HepG2 (cell line): Measurements from ENCODE around the gene MUL1. TPM values are rescaled to one million over a fixed set of nuclear protein-coding genes. Genes with fewer than 3 reads are reported as not detected.

Experiments
- BRF2 ChIP-seq: sonication (generic); formaldehyde crosslinking; IDR thresholded peaks from 2 replicates; pipeline ENCODE4 v1.8.1; 2022; ENCODE audit warnings: mild to moderate bottlenecking, missing genetic modification reagents
- EED ChIP-seq: sonication (generic); formaldehyde crosslinking; IDR thresholded peaks from 2 replicates; pipeline ENCODE4 v1.5.0; 2020; ENCODE audit warnings: mild to moderate bottlenecking, missing genetic modification reagents
- EP300 ChIP-seq, 3 experiments: sonication (generic) in 1 of 3; formaldehyde crosslinking in 1 of 3; IDR thresholded peaks; 2 replicates each; pipeline versions ENCODE4 v1.5.1 to v1.6.1; 2011 to 2020; ENCODE audit warnings: low read depth in 2 of 3, low read length in 2 of 3, borderline replicate concordance in 1 of 3, improper control_type of control experiment in 1 of 3, mild to moderate bottlenecking in 1 of 3, missing genetic modification reagents in 1 of 3, moderate library complexity in 1 of 3
- FLYWCH1 ChIP-seq: sonication (generic); formaldehyde crosslinking; IDR thresholded peaks from 2 replicates; pipeline ENCODE4 v1.8.1; 2023; ENCODE audit warnings: mild to moderate bottlenecking, missing genetic modification reagents
- FOXP1 ChIP-seq, 2 experiments: fragments of 450-650 bp in 1 of 2; IDR thresholded peaks; 2 replicates each; pipeline ENCODE4 v1.6.1; 2017 to 2018; ENCODE audit warnings: antibody characterized with exemption in 1 of 2
- GTF2F1 ChIP-seq: fragments of 150-350 bp; IDR thresholded peaks from 2 replicates; pipeline ENCODE4 v1.6.1; 2014; ENCODE audit warnings: low read length
- KDM5B ChIP-seq: sonication (generic); formaldehyde crosslinking; IDR thresholded peaks from 2 replicates; pipeline ENCODE4 v1.4.0; 2020; ENCODE audit warnings: missing genetic modification reagents, mild to moderate bottlenecking, borderline replicate concordance
- RBM22 ChIP-seq: fragments of 200-400 bp; formaldehyde crosslinking; optimal IDR thresholded peaks from 2 replicates; pipeline ENCODE3; 2017; ENCODE audit warnings: mild to moderate bottlenecking, low read length, moderate library complexity
- SAFB2 ChIP-seq: sonication (generic); formaldehyde crosslinking; IDR thresholded peaks from 2 replicates; pipeline ENCODE4 v1.5.1; 2020; ENCODE audit warnings: missing genetic modification reagents, low read depth, mild to moderate bottlenecking, borderline replicate concordance
- SMAD3 ChIP-seq: sonication (generic); formaldehyde crosslinking; IDR thresholded peaks from 2 replicates; pipeline ENCODE4 v1.4.0; 2020; ENCODE audit warnings: missing genetic modification reagents
- TBX2 ChIP-seq: sonication (generic); formaldehyde crosslinking; IDR thresholded peaks from 2 replicates; pipeline ENCODE4 v1.5.0; 2020; ENCODE audit warnings: missing genetic modification reagents, mild to moderate bottlenecking, borderline replicate concordance
- TEAD3 ChIP-seq: optimal IDR thresholded peaks from 2 replicates; pipeline ENCODE3; 2016; ENCODE audit warnings: borderline replicate concordance
- THAP11 ChIP-seq: IDR thresholded peaks from 2 replicates; pipeline ENCODE4 v1.6.1; 2016; ENCODE audit warnings: missing biosample characterization, missing genetic modification reagents
- ZBTB34 ChIP-seq: sonication (generic); formaldehyde crosslinking; IDR thresholded peaks from 2 replicates; pipeline ENCODE4 v1.8.0; 2022; ENCODE audit warnings: mild to moderate bottlenecking, missing genetic modification reagents
- ZNF235 ChIP-seq: sonication (generic); formaldehyde crosslinking; IDR thresholded peaks from 2 replicates; pipeline ENCODE4 v1.8.1; 2023; ENCODE audit warnings: mild to moderate bottlenecking, missing genetic modification reagents, borderline replicate concordance
- ZNF33B ChIP-seq: sonication (generic); formaldehyde crosslinking; IDR thresholded peaks from 2 replicates; pipeline ENCODE4 v1.5.1; 2020; ENCODE audit warnings: mild to moderate bottlenecking, missing genetic modification reagents
- ZNF724P ChIP-seq: sonication (generic); formaldehyde crosslinking; IDR thresholded peaks from 2 replicates; pipeline ENCODE4 v1.8.0; 2022; ENCODE audit warnings: missing genetic modification reagents, borderline replicate concordance
- polyA plus RNA-seq, 8 experiments: library from polyadenylated mRNA; depleted of rRNA in 3 of 8; stranded (reverse) in 7 of 8; unstranded in 1 of 8; fragments of >200 nt; fragmentation: Illumina TruSeq in 4 of 8; extraction: Trizol in 4 of 8; gene quantifications; 2 replicates each; pipeline versions ENCODE4 v1.2.1 to v1.2.3, GENCODE V29; 2011 to 2016; ENCODE audit warnings: low read depth in 4 of 8, missing spikeins in 1 of 8, mixed read lengths in 1 of 8; ENCODE audit not compliant: insufficient read depth in 1 of 8
- total RNA-seq, 5 experiments: library from RNA; depleted of rRNA; stranded (reverse); fragments of >200 nt; fragmentation: Illumina TruSeq; extraction: Trizol; gene quantifications; 2 replicates each; pipeline ENCODE4 v1.2.3, GENCODE V29; 2016; ENCODE audit warnings: low read depth in 1 of 5
- TF ChIP-seq, protein P1 (sequence below): sonication (generic); formaldehyde crosslinking; IDR thresholded peaks from 2 replicates; pipeline ENCODE4 v1.4.0; 2020; ENCODE audit warnings: missing genetic modification reagents

Gene MUL1
- total and polyA plus RNA-seq, 2 of the 13 experiments (the other 11 are each of a cell fraction or from before 2014, with no cell fraction given), result 21.5 to 26.5 TPM

DNA sequence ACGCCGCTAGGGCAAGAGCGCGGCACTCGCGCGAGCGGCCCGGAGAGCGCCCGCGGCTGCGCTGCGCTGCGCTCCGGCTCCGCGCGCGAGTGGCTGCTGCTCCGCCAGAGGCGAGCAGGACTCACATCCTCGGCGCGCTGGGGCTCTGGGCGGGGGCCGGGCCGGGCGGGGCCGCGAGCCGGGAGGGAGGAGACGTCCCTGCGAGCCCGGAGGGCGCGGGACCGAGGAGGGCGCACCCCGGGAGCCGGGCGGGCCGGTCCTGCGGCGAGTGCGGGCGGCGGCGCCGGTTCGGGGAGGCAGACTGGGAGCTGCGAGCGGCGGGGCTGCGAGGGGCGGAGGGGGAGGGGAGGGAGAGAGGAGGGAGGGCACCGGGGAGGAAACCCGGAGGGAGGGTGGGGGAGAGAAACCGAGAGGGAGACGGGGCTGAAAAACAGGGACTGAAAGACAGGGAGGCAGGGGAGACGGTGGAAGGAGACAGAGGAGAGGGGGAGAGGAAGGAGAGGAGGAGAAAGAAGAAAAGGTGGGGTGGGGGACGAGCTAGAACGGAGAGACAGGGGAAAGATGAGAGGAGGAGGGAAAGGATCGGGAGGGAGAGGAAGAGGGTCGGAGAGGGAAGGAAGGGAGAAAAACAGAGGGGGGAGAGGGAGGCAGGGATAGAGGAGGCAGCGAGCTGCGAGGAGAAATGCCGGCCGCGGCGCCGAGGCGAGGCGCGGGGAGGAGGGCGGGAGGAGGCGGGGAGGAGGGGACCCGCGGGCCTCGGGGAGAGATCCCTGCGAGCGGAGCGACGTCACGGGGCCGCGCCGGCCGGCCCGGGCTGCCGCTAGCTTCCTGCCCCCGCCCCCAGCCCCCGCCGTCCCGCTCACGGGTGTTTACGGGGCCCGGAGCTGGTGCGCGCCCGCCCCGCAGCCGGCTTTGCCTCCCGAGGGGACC, 22.2 kb downstream of the MUL1 start, which contains the start of gene CAMK2N1 (continued):
- TF ChIP-seq, protein P1, sequence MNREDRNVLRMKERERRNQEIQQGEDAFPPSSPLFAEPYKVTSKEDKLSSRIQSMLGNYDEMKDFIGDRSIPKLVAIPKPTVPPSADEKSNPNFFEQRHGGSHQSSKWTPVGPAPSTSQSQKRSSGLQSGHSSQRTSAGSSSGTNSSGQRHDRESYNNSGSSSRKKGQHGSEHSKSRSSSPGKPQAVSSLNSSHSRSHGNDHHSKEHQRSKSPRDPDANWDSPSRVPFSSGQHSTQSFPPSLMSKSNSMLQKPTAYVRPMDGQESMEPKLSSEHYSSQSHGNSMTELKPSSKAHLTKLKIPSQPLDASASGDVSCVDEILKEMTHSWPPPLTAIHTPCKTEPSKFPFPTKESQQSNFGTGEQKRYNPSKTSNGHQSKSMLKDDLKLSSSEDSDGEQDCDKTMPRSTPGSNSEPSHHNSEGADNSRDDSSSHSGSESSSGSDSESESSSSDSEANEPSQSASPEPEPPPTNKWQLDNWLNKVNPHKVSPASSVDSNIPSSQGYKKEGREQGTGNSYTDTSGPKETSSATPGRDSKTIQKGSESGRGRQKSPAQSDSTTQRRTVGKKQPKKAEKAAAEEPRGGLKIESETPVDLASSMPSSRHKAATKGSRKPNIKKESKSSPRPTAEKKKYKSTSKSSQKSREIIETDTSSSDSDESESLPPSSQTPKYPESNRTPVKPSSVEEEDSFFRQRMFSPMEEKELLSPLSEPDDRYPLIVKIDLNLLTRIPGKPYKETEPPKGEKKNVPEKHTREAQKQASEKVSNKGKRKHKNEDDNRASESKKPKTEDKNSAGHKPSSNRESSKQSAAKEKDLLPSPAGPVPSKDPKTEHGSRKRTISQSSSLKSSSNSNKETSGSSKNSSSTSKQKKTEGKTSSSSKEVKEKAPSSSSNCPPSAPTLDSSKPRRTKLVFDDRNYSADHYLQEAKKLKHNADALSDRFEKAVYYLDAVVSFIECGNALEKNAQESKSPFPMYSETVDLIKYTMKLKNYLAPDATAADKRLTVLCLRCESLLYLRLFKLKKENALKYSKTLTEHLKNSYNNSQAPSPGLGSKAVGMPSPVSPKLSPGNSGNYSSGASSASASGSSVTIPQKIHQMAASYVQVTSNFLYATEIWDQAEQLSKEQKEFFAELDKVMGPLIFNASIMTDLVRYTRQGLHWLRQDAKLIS, result peak; percentile 64; the same call in 1 of the 2 replicates
- TF ChIP-seq KDM5B (no peak), ZNF724P (CRISPR knock-in tag) (peak; percentile 36; the same call in 1 of the 2 replicates), SAFB2 (CRISPR knock-in tag) (0 out of 2 replicates have a peak, but pooled peaks have one; percentile 87), RBM22 (peak; percentile 7), ZNF235 (CRISPR knock-in tag) (no peak), SMAD3 (no peak), TBX2 (CRISPR knock-in tag) (peak; percentile 68; the same call in 1 of the 2 replicates), THAP11 (CRISPR knock-in tag) (peak; percentile 18; the same call in 1 of the 2 replicates), ZNF33B (CRISPR knock-in tag) (no peak), EED (0 out of 2 replicates have a peak, but pooled peaks have one; percentile 20), ZBTB34 (no peak), GTF2F1 (no peak), EP300 (IDR thresholded peaks at IDR 0.05; ENCODE audit: low read depth in 2 of 2, low read length in 2 of 2) (no peak), EP300 (CRISPR knock-in tag; IDR thresholded peaks at IDR 0.05; ENCODE audit: borderline replicate concordance) (no peak), FLYWCH1 (CRISPR knock-in tag) (no peak), FOXP1 (IDR thresholded peaks at IDR 0.05) (no peak), FOXP1 (CRISPR knock-in tag; IDR thresholded peaks at IDR 0.05) (peak; percentile 6; the same call in 1 of the 2 replicates), TEAD3 (CRISPR knock-in tag) (no peak), BRF2 (CRISPR knock-in tag) (no peak)
